Osteoblast (primary cell): ENCODE data around the gene PRDX3. TPM values are rescaled to one million over a fixed set of nuclear protein-coding genes. Genes with fewer than 3 reads are reported as not detected.

ENCODE experiments used
- DNase-seq: peaks from one replicate; pipeline ENCODE4 v3.0.0; 2011; ENCODE audit warnings: low spot score, mixed read lengths; ENCODE audit not compliant: insufficient read length; ENCODE audit errors: missing footprints
- H2AFZ ChIP-seq: 2 replicates; pipeline ENCODE4 v1.6.0; 2011; ENCODE audit warnings: mild to moderate bottlenecking, low read length
- H3K27ac ChIP-seq: 2 replicates; pipeline ENCODE4 v1.5.1; 2011; ENCODE audit warnings: mild to moderate bottlenecking, low read depth, low read length, moderate library complexity
- H3K27me3 ChIP-seq: 2 replicates; pipeline ENCODE4 v1.6.0; 2012; ENCODE audit warnings: mild to moderate bottlenecking, control low read depth, inconsistent platforms, low read length, moderate library complexity; ENCODE audit not compliant: insufficient read depth
- H3K36me3 ChIP-seq: 2 replicates; pipeline ENCODE4 v1.5.1; 2011; ENCODE audit warnings: mild to moderate bottlenecking, low read length, control low read depth, moderate library complexity; ENCODE audit not compliant: insufficient read depth
- H3K4me1 ChIP-seq: 2 replicates; pipeline ENCODE4 v1.5.1; 2011; ENCODE audit warnings: mild to moderate bottlenecking, low read length, control low read depth, moderate library complexity; ENCODE audit not compliant: insufficient read depth
- H3K4me2 ChIP-seq: 2 replicates; pipeline ENCODE4 v1.6.0; 2011; ENCODE audit warnings: mild to moderate bottlenecking, low read length; ENCODE audit not compliant: insufficient read depth
- H3K4me3 ChIP-seq: fragments of 200-600 bp; sonication (generic); 3 replicates; pipeline ENCODE4 v1.5.1; 2012; ENCODE audit warnings: mild to moderate bottlenecking, low read length, inconsistent platforms; ENCODE audit not compliant: insufficient read depth
- H3K79me2 ChIP-seq: 2 replicates; pipeline ENCODE4 v1.6.0; 2012; ENCODE audit warnings: mild to moderate bottlenecking, low read length, control low read depth, inconsistent platforms; ENCODE audit not compliant: insufficient read depth
- H3K9me3 ChIP-seq: 2 replicates; pipeline ENCODE4 v1.5.1; 2011; ENCODE audit warnings: low read depth, low read length, control low read depth
- H4K20me1 ChIP-seq: 2 replicates; pipeline ENCODE4 v1.6.0; 2012; ENCODE audit warnings: mild to moderate bottlenecking, low read length, control low read depth; ENCODE audit not compliant: insufficient read depth
- total RNA-seq: library from RNA; depleted of rRNA; stranded (reverse); fragments of >200 nt; gene quantifications from 2 replicates; pipeline ENCODE4 v1.2.3, GENCODE V29; 2012
- TF ChIP-seq, protein P1 (sequence below): IDR thresholded peaks from 2 replicates; pipeline ENCODE4 v1.5.1; 2011; ENCODE audit warnings: mild to moderate bottlenecking, low read depth, low read length, moderate library complexity; ENCODE audit errors: extremely low read depth

PRDX3 gene
- total RNA-seq, 1 donor = 119 TPM

GRCh38 chr10:119222537-119222936 is 43.9 kb upstream of the PRDX3 start:
- H3K27ac ChIP-seq = no peak overlapping the region
- TF ChIP-seq, protein P1, sequence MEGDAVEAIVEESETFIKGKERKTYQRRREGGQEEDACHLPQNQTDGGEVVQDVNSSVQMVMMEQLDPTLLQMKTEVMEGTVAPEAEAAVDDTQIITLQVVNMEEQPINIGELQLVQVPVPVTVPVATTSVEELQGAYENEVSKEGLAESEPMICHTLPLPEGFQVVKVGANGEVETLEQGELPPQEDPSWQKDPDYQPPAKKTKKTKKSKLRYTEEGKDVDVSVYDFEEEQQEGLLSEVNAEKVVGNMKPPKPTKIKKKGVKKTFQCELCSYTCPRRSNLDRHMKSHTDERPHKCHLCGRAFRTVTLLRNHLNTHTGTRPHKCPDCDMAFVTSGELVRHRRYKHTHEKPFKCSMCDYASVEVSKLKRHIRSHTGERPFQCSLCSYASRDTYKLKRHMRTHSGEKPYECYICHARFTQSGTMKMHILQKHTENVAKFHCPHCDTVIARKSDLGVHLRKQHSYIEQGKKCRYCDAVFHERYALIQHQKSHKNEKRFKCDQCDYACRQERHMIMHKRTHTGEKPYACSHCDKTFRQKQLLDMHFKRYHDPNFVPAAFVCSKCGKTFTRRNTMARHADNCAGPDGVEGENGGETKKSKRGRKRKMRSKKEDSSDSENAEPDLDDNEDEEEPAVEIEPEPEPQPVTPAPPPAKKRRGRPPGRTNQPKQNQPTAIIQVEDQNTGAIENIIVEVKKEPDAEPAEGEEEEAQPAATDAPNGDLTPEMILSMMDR = no peak
- H2AFZ ChIP-seq = no peak overlapping the region
- no peak overlapping the region for H3K4me3 ChIP-seq
- no peaks in the 10 kb centered on the region for H3K36me3 ChIP-seq
- H3K9me3 ChIP-seq = no peaks in the 10 kb centered on the region
- no peak overlapping the region for H3K4me2 ChIP-seq
- H3K79me2 ChIP-seq = no peaks in the 10 kb centered on the region
- no peaks in the 10 kb centered on the region for H4K20me1 ChIP-seq
- peak; percentile 41 for DNase-seq
- peaks cover 4% of the 10 kb centered on the region for H3K4me1 ChIP-seq
- no peaks in the 10 kb centered on the region for H3K27me3 ChIP-seq

GRCh38 chr10:119221666-119222065 is 43.1 kb upstream of the PRDX3 start:
- Histone ChIP-seq H3K36me3 (no peaks in the 10 kb centered on the region), H3K4me1 (peaks cover 4% of the 10 kb centered on the region), H3K79me2 (no peaks in the 10 kb centered on the region), H3K27ac (no peak overlapping the region), H2AFZ (no peak overlapping the region), H4K20me1 (no peaks in the 10 kb centered on the region), H3K4me2 (no peak overlapping the region), H3K27me3 (no peaks in the 10 kb centered on the region), H3K9me3 (no peaks in the 10 kb centered on the region), H3K4me3 (no peak overlapping the region)
- peak; percentile 59 for DNase-seq
- TF ChIP-seq, protein P1 = no peak

DNA sequence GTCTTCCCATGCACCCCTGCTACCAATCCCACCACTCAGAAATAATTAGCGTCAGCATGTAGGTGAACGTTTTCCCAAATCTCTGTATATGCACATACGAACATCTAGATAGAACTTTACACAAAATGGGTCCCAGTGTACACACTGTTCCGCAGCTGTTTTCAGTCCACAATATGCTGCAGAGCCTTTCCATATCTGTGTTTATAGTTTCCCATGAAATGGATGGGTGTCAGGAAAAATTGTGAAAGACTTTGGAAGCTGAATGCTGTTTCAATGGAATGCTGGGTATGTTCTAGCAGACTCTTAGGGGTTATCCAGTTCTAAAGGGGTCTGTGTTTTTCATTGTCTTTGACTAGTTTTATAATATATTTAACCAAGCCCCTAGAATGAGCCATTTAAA is 42.6 kb upstream of the PRDX3 start:
- Histone ChIP-seq H3K27me3 (no peaks in the 10 kb centered on the region), H3K4me2 (no peak overlapping the region), H3K27ac (no peak overlapping the region), H3K4me1 (peaks cover 4% of the 10 kb centered on the region), H3K79me2 (no peaks in the 10 kb centered on the region), H3K9me3 (no peaks in the 10 kb centered on the region), H2AFZ (no peak overlapping the region), H3K4me3 (no peak overlapping the region), H4K20me1 (no peaks in the 10 kb centered on the region), H3K36me3 (no peaks in the 10 kb centered on the region)
- TF ChIP-seq, protein P1 = no peak
- no peak for DNase-seq

DNA sequence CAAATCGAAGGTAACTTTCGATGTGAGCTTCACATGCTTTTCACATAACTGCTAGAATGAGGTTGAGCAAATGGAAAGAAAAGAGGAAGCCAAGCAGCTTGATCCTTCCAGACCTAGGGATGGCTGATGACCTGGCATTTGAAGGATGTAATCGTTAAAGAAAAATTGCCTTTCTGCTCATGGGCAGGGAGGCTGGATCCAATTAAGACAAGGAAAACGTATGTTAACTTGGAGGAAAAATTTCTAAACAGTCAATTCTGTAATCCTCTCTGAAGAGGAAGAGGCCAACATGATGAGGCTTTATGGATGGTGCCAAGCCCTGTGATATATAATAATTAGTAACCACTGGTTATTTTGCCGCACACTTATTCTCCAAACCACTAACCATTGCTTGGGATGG is 41.3 kb upstream of the PRDX3 start:
- Histone ChIP-seq H3K4me2 (no peak overlapping the region), H3K79me2 (no peaks in the 10 kb centered on the region), H3K27ac (no peak overlapping the region), H3K4me1 (peaks cover 4% of the 10 kb centered on the region), H3K27me3 (no peaks in the 10 kb centered on the region), H3K9me3 (no peaks in the 10 kb centered on the region), H3K4me3 (no peak overlapping the region), H4K20me1 (no peaks in the 10 kb centered on the region), H2AFZ (no peak overlapping the region), H3K36me3 (no peaks in the 10 kb centered on the region)
- no peak for DNase-seq
- TF ChIP-seq, protein P1 = no peak
